CD4-positive, alpha-beta T cell (primary cell): ENCODE results near the gene MIER3. TPM values are rescaled to one million over a fixed set of nuclear protein-coding genes. Genes with fewer than 3 reads are reported as not detected.

Experiments
- ATAC-seq: fragments of 200-7000 bp; cut with Tn5 transposase; one replicate; pipeline ENCODE4 v1.10.0; 2022; ENCODE audit warnings: mild to moderate bottlenecking; ENCODE audit not compliant: poor library complexity
- CTCF ChIA-PET: fragments of 350-600 bp; sonication (Branson Sonifier 250); formaldehyde crosslinking; loops from one replicate; lab custom pipeline; 2021; ENCODE audit warnings: antibody characterized with exemption, inconsistent platforms; lab: Charles Lee
- POLR2A ChIA-PET: fragments of 350-600 bp; sonication (Branson Sonifier 250); formaldehyde crosslinking; loops from one replicate; lab custom pipeline; 2021; ENCODE audit warnings: antibody characterized with exemption, inconsistent platforms; lab: Charles Lee
- DNase-seq, 14 experiments: peaks; one replicate each; pipeline ENCODE4 v3.0.0-alpha.2; 2013 to 2020; ENCODE audit warnings: mixed read lengths in 2 of 14
- H3K27ac ChIP-seq, 2 donors: one replicate each; pipeline versions ENCODE4 v1.5.1 to v1.7.0; 2013; ENCODE audit warnings: low read length in 2 of 2, low read depth in 1 of 2, mild to moderate bottlenecking in 1 of 2
- H3K27me3 ChIP-seq, 2 experiments: 1 replicate in 1 of 2; 2 replicates in 1 of 2; pipeline versions ENCODE4 v1.6.1 to v1.7.0; 2013; ENCODE audit warnings: low read length in 2 of 2, control low read depth in 1 of 2, mild to moderate bottlenecking in 1 of 2, moderate library complexity in 1 of 2; ENCODE audit not compliant: insufficient read depth in 2 of 2, control insufficient read depth in 1 of 2
- H3K36me3 ChIP-seq: one replicate; pipeline ENCODE4 v1.6.1; 2013; ENCODE audit warnings: low read length, control low read depth; ENCODE audit not compliant: insufficient read depth
- H3K4me1 ChIP-seq: one replicate; pipeline ENCODE4 v1.6.1; 2013; ENCODE audit warnings: low read length, control low read depth; ENCODE audit not compliant: insufficient read depth
- H3K4me3 ChIP-seq: one replicate; pipeline ENCODE4 v1.5.1; 2013; ENCODE audit warnings: mild to moderate bottlenecking, low read length, moderate library complexity
- H3K9me3 ChIP-seq, 2 experiments: 1 replicate in 1 of 2; 2 replicates in 1 of 2; pipeline versions ENCODE4 v1.6.1 to v1.7.0; 2013; ENCODE audit warnings: low read length in 2 of 2, mild to moderate bottlenecking in 2 of 2, control low read depth in 1 of 2, moderate library complexity in 1 of 2; ENCODE audit not compliant: control insufficient read depth in 1 of 2, insufficient read depth in 1 of 2
- H3K27ac Mint-ChIP-seq: one replicate; pipeline ENCODE4 v1.8.0; 2020; ENCODE audit warnings: mixed read lengths
- H3K27me3 Mint-ChIP-seq: one replicate; pipeline ENCODE4 v1.8.0; 2021; ENCODE audit warnings: mixed read lengths
- H3K36me3 Mint-ChIP-seq: one replicate; pipeline ENCODE4 v1.8.0; 2021; ENCODE audit warnings: low read depth, mixed read lengths
- H3K4me1 Mint-ChIP-seq: one replicate; pipeline ENCODE4 v1.8.0; 2021; ENCODE audit warnings: low read depth, mixed read lengths
- H3K4me3 Mint-ChIP-seq: one replicate; pipeline ENCODE4 v1.8.0; 2020; ENCODE audit warnings: mild to moderate bottlenecking, mixed read lengths
- H3K9me3 Mint-ChIP-seq: one replicate; pipeline ENCODE4 v1.8.0; 2020; ENCODE audit warnings: mixed read lengths
- intact Hi-C, 2 experiments: fragments of 100-400 bp; cut with DNase I in 1 of 2; cut with micrococcal nuclease in 1 of 2; formaldehyde crosslinking; loops; one replicate each; pipeline versions ENCODE4 v1.15.1 to v1.9.0; 2023 to 2025; cut with DNase I, micrococcal nuclease
- total RNA-seq, 174 experiments: library from RNA in 2 of 174; stranded (reverse) in 2 of 174; gene quantifications; one replicate each; pipeline ENCODE4 v1.2.3 and lab custom pipeline; 2021 to 2026
- TF ChIP-seq, protein P1 (sequence below): fragments of 200-600 bp; IDR thresholded peaks from one replicate; pipeline ENCODE4 v1.8.0; 2022; ENCODE audit warnings: antibody characterized with exemption, mild to moderate bottlenecking

The MIER3 gene
- total RNA-seq, 2 experiments from 2014 or later: 25.9 to 26.1 TPM

DNA sequence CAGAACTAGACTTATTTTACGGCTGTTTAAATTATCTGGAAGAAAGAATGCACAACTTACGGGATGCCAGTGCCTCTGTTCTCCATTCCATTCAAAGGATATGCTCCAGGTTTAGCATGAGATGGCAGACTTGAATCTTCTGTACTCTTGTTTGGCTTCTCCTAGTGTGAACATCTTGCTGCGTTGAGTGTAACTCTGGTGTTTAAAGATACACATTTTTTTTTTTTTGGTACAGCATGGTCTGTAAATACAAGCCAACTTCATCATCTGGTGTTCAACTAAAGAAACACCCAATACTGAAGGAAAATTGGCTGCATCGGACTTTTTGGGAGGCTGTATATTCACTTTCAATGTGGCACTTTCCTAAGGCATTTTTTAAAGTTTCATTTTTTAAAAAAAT lies 7.4 kb upstream of the MIER3 start:
- TF ChIP-seq, protein P1, sequence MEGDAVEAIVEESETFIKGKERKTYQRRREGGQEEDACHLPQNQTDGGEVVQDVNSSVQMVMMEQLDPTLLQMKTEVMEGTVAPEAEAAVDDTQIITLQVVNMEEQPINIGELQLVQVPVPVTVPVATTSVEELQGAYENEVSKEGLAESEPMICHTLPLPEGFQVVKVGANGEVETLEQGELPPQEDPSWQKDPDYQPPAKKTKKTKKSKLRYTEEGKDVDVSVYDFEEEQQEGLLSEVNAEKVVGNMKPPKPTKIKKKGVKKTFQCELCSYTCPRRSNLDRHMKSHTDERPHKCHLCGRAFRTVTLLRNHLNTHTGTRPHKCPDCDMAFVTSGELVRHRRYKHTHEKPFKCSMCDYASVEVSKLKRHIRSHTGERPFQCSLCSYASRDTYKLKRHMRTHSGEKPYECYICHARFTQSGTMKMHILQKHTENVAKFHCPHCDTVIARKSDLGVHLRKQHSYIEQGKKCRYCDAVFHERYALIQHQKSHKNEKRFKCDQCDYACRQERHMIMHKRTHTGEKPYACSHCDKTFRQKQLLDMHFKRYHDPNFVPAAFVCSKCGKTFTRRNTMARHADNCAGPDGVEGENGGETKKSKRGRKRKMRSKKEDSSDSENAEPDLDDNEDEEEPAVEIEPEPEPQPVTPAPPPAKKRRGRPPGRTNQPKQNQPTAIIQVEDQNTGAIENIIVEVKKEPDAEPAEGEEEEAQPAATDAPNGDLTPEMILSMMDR: no peak
- Mint-ChIP-seq H3K36me3 (no peaks in the 10 kb centered on the region), H3K27me3 (peaks cover 56% of the 10 kb centered on the region), H3K4me3 (no peak overlapping the region), H3K27ac (no peak overlapping the region), H3K4me1 (no peaks in the 10 kb centered on the region), H3K9me3 (no peaks in the 10 kb centered on the region)
- no peaks in the 10 kb centered on the region for H3K4me1 ChIP-seq
- CTCF ChIA-PET: no interaction called here
- no peak overlapping the region for H3K27ac ChIP-seq
- no peaks in the 10 kb centered on the region for H3K9me3 ChIP-seq
- POLR2A ChIA-PET: no interaction called here
- H3K4me3 ChIP-seq: no peak overlapping the region
- ATAC-seq (no peak), DNase-seq (no peak)
- H3K27me3 ChIP-seq: peaks cover 13 to 35% of the 10 kb centered on the region in 2 experiments
- intact Hi-C loops: no loop called here
- no peaks in the 10 kb centered on the region for H3K36me3 ChIP-seq

DNA sequence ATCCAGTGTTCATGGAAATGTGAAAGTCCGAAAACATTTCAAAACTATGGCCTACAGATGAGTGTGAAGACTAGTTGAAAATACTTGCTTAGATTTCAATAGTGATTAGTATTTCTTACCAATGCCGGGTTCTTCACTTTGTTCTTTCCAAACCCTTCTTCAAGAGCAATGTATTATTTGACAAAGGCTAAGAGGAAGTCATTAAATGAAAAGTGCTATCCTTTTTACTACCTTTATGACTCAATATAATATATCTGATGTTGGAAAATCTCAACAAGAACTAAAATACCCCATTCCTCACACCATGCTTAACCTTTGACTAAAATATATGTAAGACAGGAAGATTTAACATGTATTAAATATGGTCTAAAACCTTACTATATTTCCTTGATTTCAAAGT lies 6.7 kb upstream of the MIER3 start:
- Mint-ChIP-seq H3K27me3 (peaks cover 59% of the 10 kb centered on the region), H3K27ac (no peak overlapping the region), H3K4me3 (no peak overlapping the region), H3K36me3 (no peaks in the 10 kb centered on the region), H3K9me3 (no peaks in the 10 kb centered on the region), H3K4me1 (no peaks in the 10 kb centered on the region)
- TF ChIP-seq, protein P1: no peak
- no peak for DNase-seq
- POLR2A ChIA-PET: no interaction called here
- no peaks in the 10 kb centered on the region for H3K4me1 ChIP-seq
- H3K4me3 ChIP-seq: no peak overlapping the region
- intact Hi-C loops: no loop called here
- H3K36me3 ChIP-seq: no peaks in the 10 kb centered on the region
- H3K27me3 ChIP-seq: peaks cover 18 to 43% of the 10 kb centered on the region in 2 experiments
- no peaks in the 10 kb centered on the region for H3K9me3 ChIP-seq
- H3K27ac ChIP-seq: no peak overlapping the region
- CTCF ChIA-PET: no interaction called here
- ATAC-seq: no peak

DNA sequence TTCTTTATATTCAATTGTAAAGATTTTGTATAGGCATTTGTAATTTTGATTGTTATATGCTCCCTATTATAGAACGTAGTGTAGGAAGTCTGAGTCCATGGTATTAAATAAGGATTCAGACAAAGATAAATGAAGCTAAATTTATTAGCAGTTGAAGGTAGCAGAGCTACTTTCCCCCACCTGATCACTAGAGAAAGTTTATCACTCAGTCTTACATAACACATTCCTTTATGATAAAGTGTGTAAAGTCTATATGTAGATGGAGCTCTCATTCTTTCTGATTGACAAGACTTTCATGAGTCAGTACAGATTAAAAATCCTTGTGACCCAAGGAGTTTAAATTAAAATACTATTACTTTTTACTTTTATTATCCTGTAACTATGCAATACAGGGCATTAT lies 2.3 kb upstream of the MIER3 start:
- H3K9me3 ChIP-seq: no peaks in the 10 kb centered on the region
- DNase-seq (no peak), ATAC-seq (no peak)
- intact Hi-C loops: loop anchor here (5.0 kb wide), 3 partner anchors 47 to 263 kb away; partner anchors contain the start of genes GPBP1 (in 1 of the 2) and SETD9 (in 1 of the 2)
- peaks cover 11 to 27% of the 10 kb centered on the region in 2 experiments for H3K27me3 ChIP-seq
- TF ChIP-seq, protein P1: no peak
- Mint-ChIP-seq H3K27me3 (peaks cover 37% of the 10 kb centered on the region), H3K4me1 (peaks cover 20% of the 10 kb centered on the region), H3K36me3 (peaks cover 10% of the 10 kb centered on the region), H3K4me3 (no peak overlapping the region), H3K27ac (no peak overlapping the region), H3K9me3 (no peaks in the 10 kb centered on the region)
- H3K4me3 ChIP-seq: no peak overlapping the region
- ChIA-PET POLR2A (no interaction called here), CTCF (interaction anchor here (1.3 kb wide), 1 partner anchor 278 kb away, joined by 3 read pairs; no protein-coding TSS in a partner anchor)
- peaks cover 14% of the 10 kb centered on the region for H3K4me1 ChIP-seq
- no peaks in the 10 kb centered on the region for H3K36me3 ChIP-seq
- no peak overlapping the region for H3K27ac ChIP-seq
